HepG2 (cell line): ENCODE data around the gene LSM12. TPM values are rescaled to one million over a fixed set of nuclear protein-coding genes. Genes with fewer than 3 reads are reported as not detected.

Experiments used
- ARID3A ChIP-seq: IDR thresholded peaks from 2 replicates; pipeline ENCODE4 v1.6.1; 2012; ENCODE audit warnings: low read depth, low read length, improper control_type of control experiment
- ARID5B ChIP-seq: IDR thresholded peaks from 2 replicates; pipeline ENCODE4 v1.4.0; 2020; ENCODE audit warnings: mild to moderate bottlenecking, missing genetic modification reagents
- BRD4 ChIP-seq: sonication (generic); formaldehyde crosslinking; IDR thresholded peaks from 2 replicates; pipeline ENCODE4 v1.4.0; 2020; ENCODE audit warnings: missing genetic modification reagents
- CBX5 ChIP-seq: sonication (generic); formaldehyde crosslinking; IDR thresholded peaks from 2 replicates; pipeline ENCODE4 v1.4.0; 2020; ENCODE audit warnings: missing genetic modification reagents, borderline replicate concordance
- CERS6 ChIP-seq: sonication (generic); formaldehyde crosslinking; IDR thresholded peaks from 2 replicates; pipeline ENCODE4 v1.5.0; 2020; ENCODE audit warnings: missing genetic modification reagents
- FIP1L1 ChIP-seq: fragments of 200-400 bp; formaldehyde crosslinking; IDR thresholded peaks from 2 replicates; pipeline ENCODE4 v1.6.1; 2018; ENCODE audit warnings: low read depth, mild to moderate bottlenecking, low read length, moderate library complexity, borderline replicate concordance; ENCODE audit not compliant: insufficient read depth
- HES4 ChIP-seq: sonication (generic); formaldehyde crosslinking; IDR thresholded peaks from 2 replicates; pipeline ENCODE4 v1.9.0; 2021; ENCODE audit warnings: mild to moderate bottlenecking, missing genetic modification reagents, borderline replicate concordance
- HNRNPUL1 ChIP-seq: fragments of 200-400 bp; formaldehyde crosslinking; IDR thresholded peaks from 2 replicates; pipeline ENCODE4 v1.6.1; 2017; ENCODE audit warnings: low read depth, mild to moderate bottlenecking, low read length, moderate library complexity
- MEF2D ChIP-seq: sonication (generic); formaldehyde crosslinking; IDR thresholded peaks from 2 replicates; pipeline ENCODE4 v1.5.1; 2020; ENCODE audit warnings: mild to moderate bottlenecking, missing genetic modification reagents
- MXD4 ChIP-seq: IDR thresholded peaks from 2 replicates; pipeline ENCODE4 v1.6.1; 2016; ENCODE audit warnings: mild to moderate bottlenecking, missing biosample characterization, missing genetic modification reagents
- NFRKB ChIP-seq: fragments of 450-650 bp; IDR thresholded peaks from 2 replicates; pipeline ENCODE4 v1.6.1; 2017
- SMC3 ChIP-seq: IDR thresholded peaks from 2 replicates; pipeline ENCODE4 v1.6.1; 2011; ENCODE audit warnings: low read length, improper control_type of control experiment
- SNRNP70 ChIP-seq: fragments of 200-400 bp; formaldehyde crosslinking; IDR thresholded peaks from 2 replicates; pipeline ENCODE4 v1.6.1; 2017; ENCODE audit warnings: mild to moderate bottlenecking, low read depth, low read length, moderate library complexity
- SRY ChIP-seq: sonication (generic); formaldehyde crosslinking; IDR thresholded peaks from 2 replicates; pipeline ENCODE4 v1.8.0; 2022; ENCODE audit warnings: mild to moderate bottlenecking, missing genetic modification reagents
- THAP9 ChIP-seq: sonication (generic); formaldehyde crosslinking; IDR thresholded peaks from 2 replicates; pipeline ENCODE4; 2020; ENCODE audit warnings: missing genetic modification reagents, mild to moderate bottlenecking, borderline replicate concordance
- ZFAT ChIP-seq: sonication (generic); formaldehyde crosslinking; conservative IDR thresholded peaks from 2 replicates; pipeline ENCODE4 v1.8.1; 2023; ENCODE audit warnings: missing genetic modification reagents, inconsistent platforms
- ZNF34 ChIP-seq: sonication (generic); formaldehyde crosslinking; IDR thresholded peaks from 2 replicates; pipeline ENCODE4 v1.4.0; 2020; ENCODE audit warnings: mild to moderate bottlenecking, missing genetic modification reagents, borderline replicate concordance
- ZNF383 ChIP-seq: sonication (generic); formaldehyde crosslinking; IDR thresholded peaks from 2 replicates; pipeline ENCODE4 v1.4.0; 2020; ENCODE audit warnings: missing genetic modification reagents, mild to moderate bottlenecking, borderline replicate concordance
- ZNF530 ChIP-seq: sonication (generic); formaldehyde crosslinking; IDR thresholded peaks from 2 replicates; pipeline ENCODE4 v1.5.0; 2020; ENCODE audit warnings: low read depth, mild to moderate bottlenecking, missing genetic modification reagents
- ZNF589 ChIP-seq: sonication (generic); formaldehyde crosslinking; conservative IDR thresholded peaks from 2 replicates; pipeline ENCODE4 v1.8.0; 2022; ENCODE audit warnings: mild to moderate bottlenecking, moderate library complexity, missing genetic modification reagents
- ZSCAN9 ChIP-seq: IDR thresholded peaks from 2 replicates; pipeline ENCODE4 v1.6.1; 2016; ENCODE audit warnings: borderline replicate concordance
- polyA plus RNA-seq, 8 experiments: library from polyadenylated mRNA; depleted of rRNA in 3 of 8; stranded (reverse) in 7 of 8; unstranded in 1 of 8; fragments of >200 nt; fragmentation: Illumina TruSeq in 4 of 8; extraction: Trizol in 4 of 8; gene quantifications; 2 replicates each; pipeline versions ENCODE4 v1.2.1 to v1.2.3, GENCODE V29; 2011 to 2016; ENCODE audit warnings: low read depth in 4 of 8, missing spikeins in 1 of 8, mixed read lengths in 1 of 8; ENCODE audit not compliant: insufficient read depth in 1 of 8
- total RNA-seq, 5 experiments: library from RNA; depleted of rRNA; stranded (reverse); fragments of >200 nt; fragmentation: Illumina TruSeq; extraction: Trizol; gene quantifications; 2 replicates each; pipeline ENCODE4 v1.2.3, GENCODE V29; 2016; ENCODE audit warnings: low read depth in 1 of 5

Gene LSM12
- total and polyA plus RNA-seq, 2 of the 13 experiments (the other 11 are each of a cell fraction or from before 2014, with no cell fraction given): 52.8 to 55.7 TPM

GRCh38 chr17:44066204-44066930 lies at the start of gene LSM12 (continued):
- no peak for TF ChIP-seq THAP9 (CRISPR knock-in tag)
- TF ChIP-seq ARID3A: peak; percentile 67
- TF ChIP-seq NFRKB: peak; percentile 63; the same call in 1 of the 2 replicates
- TF ChIP-seq CBX5 (CRISPR knock-in tag): no peak
- TF ChIP-seq ZSCAN9 (CRISPR knock-in tag): 0 out of 2 replicates have a peak, but pooled peaks have one; percentile 38
- TF ChIP-seq ZNF383 (CRISPR knock-in tag): peak; percentile 19
- TF ChIP-seq SMC3: no peak
- no peak for TF ChIP-seq HNRNPUL1
- no peak for TF ChIP-seq ZFAT (CRISPR knock-in tag)
- TF ChIP-seq ZNF34 (CRISPR knock-in tag): peak; percentile 86; the same call in 1 of the 2 replicates
- no peak for TF ChIP-seq SNRNP70
- no peak for TF ChIP-seq MEF2D (CRISPR knock-in tag)
- TF ChIP-seq FIP1L1: no peak
- 0 out of 2 replicates have a peak, but pooled peaks have one; percentile 57 for TF ChIP-seq ZNF589 (CRISPR knock-in tag)
- TF ChIP-seq CERS6 (CRISPR knock-in tag): no peak
- TF ChIP-seq ARID5B (CRISPR knock-in tag): no peak
- peak; percentile 42; the same call in 1 of the 2 replicates for TF ChIP-seq BRD4 (CRISPR knock-in tag)
- TF ChIP-seq SRY: no peak
- no peak for TF ChIP-seq MXD4 (CRISPR knock-in tag)
- TF ChIP-seq HES4: peak; percentile 52; the same call in 1 of the 2 replicates
- no peak for TF ChIP-seq ZNF530 (CRISPR knock-in tag)
